ENCODE measurements around the gene ADH7. TPM values are rescaled to one million over a fixed set of nuclear protein-coding genes. Genes with fewer than 3 reads are reported as not detected.
A peak's percentile ranks its signal among the peaks of the same experiment; 100 is the strongest.
"Not testable (repeated sequence)": the region's sequence is repeated elsewhere in the genome, so short reads cannot be mapped to it uniquely, and the experiment has no call there.

ADH7 gene
- total and polyA plus RNA-seq, 2 of the 8 experiments (the other 6 are each of a cell fraction or from before 2014, with no cell fraction given), result not detected

- POLR2A ChIA-PET (ENCODE audit: partially characterized antibody), result not testable (repeated sequence)
Observed at GRCh38 chr4:99377341-99377740, 57.8 kb downstream of the ADH7 start.

More at GRCh38 chr4:99377341-99377740, 57.8 kb downstream of the ADH7 start:
- not testable (repeated sequence) for H3K14ac ChIP-seq (ENCODE audit: insufficient read length); H3K4ac ChIP-seq (replicated peaks; ENCODE audit: insufficient read length, low read depth, low read length); H4K91ac ChIP-seq (replicated peaks; ENCODE audit: insufficient read length, low read length); H3K9me3 ChIP-seq (ENCODE audit: insufficient read depth in 2 of 2, low read depth in 1 of 2, low read length in 1 of 2); FAIRE-seq; H3K36me3 ChIP-seq (ENCODE audit: control insufficient read depth in 2 of 4, insufficient read depth in 4 of 4, low read length in 3 of 4); H4K8ac ChIP-seq (ENCODE audit: extremely low read depth, insufficient read depth, low read length); H3K79me1 ChIP-seq (ENCODE audit: low read depth, low read length); DNase-seq (ENCODE audit: low read depth in 1 of 2, low spot score in 2 of 2); H2AFZ ChIP-seq (ENCODE audit: low read length); H2AK5ac ChIP-seq (ENCODE audit: low read depth, low read length); H4K5ac ChIP-seq (ENCODE audit: insufficient read length, low read depth, low read length); H3K27me3 ChIP-seq (replicated peaks in 1 of 4; ENCODE audit: control insufficient read depth in 3 of 4, extremely low read depth in 1 of 4, insufficient read depth in 3 of 4, low read length in 3 of 4); H3K79me2 ChIP-seq (ENCODE audit: control insufficient read depth in 1 of 2, insufficient read depth in 2 of 2, low read length in 2 of 2); H3K27ac ChIP-seq (ENCODE audit: low read depth, low read length); H2BK20ac ChIP-seq (ENCODE audit: low read length); H3K4me3 ChIP-seq (ENCODE audit: extremely low read depth in 1 of 4, insufficient read depth in 2 of 4, low read depth in 3 of 4, low read length in 4 of 4); H3K23me2 ChIP-seq (ENCODE audit: low read depth, low read length); H3K4me2 ChIP-seq (ENCODE audit: insufficient read depth in 1 of 2, low read depth in 2 of 2, low read length in 2 of 2); H3K23ac ChIP-seq (ENCODE audit: insufficient read length); H4K20me1 ChIP-seq (replicated peaks in 1 of 2; ENCODE audit: control insufficient read depth in 1 of 2, insufficient read depth in 2 of 2, low read length in 2 of 2); H2BK12ac ChIP-seq (ENCODE audit: low read depth, low read length); H3K56ac ChIP-seq (replicated peaks; ENCODE audit: insufficient read length, low read depth, low read length); H3K18ac ChIP-seq (ENCODE audit: extremely low read depth, low read length); H2BK120ac ChIP-seq (replicated peaks; ENCODE audit: low read depth, low read length); H3K4me1 ChIP-seq (replicated peaks in 1 of 4; ENCODE audit: control insufficient read depth in 3 of 4, insufficient read depth in 4 of 4, low read length in 3 of 4); H2BK15ac ChIP-seq (ENCODE audit: low read length); H2BK5ac ChIP-seq (ENCODE audit: low read depth, low read length); H3K9ac ChIP-seq (replicated peaks in 1 of 4; ENCODE audit: extremely low read depth in 1 of 4, low read depth in 3 of 4, low read length in 3 of 4)
- TF ChIP-seq CTCF (IDR thresholded peaks at IDR 0.05; ENCODE audit: control extremely low read depth in 1 of 3, insufficient read depth in 1 of 3, low read depth in 1 of 3, low read length in 3 of 3) (peak in 2 of 3 experiments; percentile 18 to 48; a peak in 2 of 4 replicates), RAD21 (IDR thresholded peaks at IDR 0.05 in 1 of 2, conservative IDR thresholded peaks at IDR 0.05 in 1 of 2; ENCODE audit: low read depth in 2 of 2, low read length in 2 of 2) (peak; percentile 32 to 41; a peak in 3 of 4 replicates)
- CTCF ChIA-PET (ENCODE audit: partially characterized antibody), result interaction anchor here (0.7 to 2.6 kb wide), 16 partner anchors 11 to 573 kb away, joined by 3 to 25 read pairs (median 3); no protein-coding TSS in a partner anchor
- 84% methylated on average over 4 of the region's 6 CpGs; no CpG with 5 or more reads in 1 of the 2 experiments for WGBS, 2 experiments (ENCODE audit: extremely low coverage in 1 of 2, insufficient coverage in 1 of 2, insufficient read length in 1 of 2, insufficient replicate concordance in 2 of 2, low coverage in 1 of 2, low lambda C conversion rate in 2 of 2, missing lambda C conversion rate in 1 of 2)

All from H1 (cell line).